Measurements from ENCODE around the gene RCAN1.

GRCh38 chr21:34517039-34517438 is 97.9 kb downstream of the RCAN1 start:
- TF ChIP-seq CTCF (IDR thresholded peaks at IDR 0.05) (no peak), ZFX (IDR thresholded peaks at IDR 0.05; ENCODE audit: borderline replicate concordance) (no peak)
